EH (cell line): ENCODE measurements around the gene ZBTB7C.

ENCODE experiments used
- DNase-seq: peaks from one replicate; pipeline ENCODE4 v3.0.0-alpha.2; 2015; ENCODE audit warnings: low read depth

ZBTB7C gene

DNA sequence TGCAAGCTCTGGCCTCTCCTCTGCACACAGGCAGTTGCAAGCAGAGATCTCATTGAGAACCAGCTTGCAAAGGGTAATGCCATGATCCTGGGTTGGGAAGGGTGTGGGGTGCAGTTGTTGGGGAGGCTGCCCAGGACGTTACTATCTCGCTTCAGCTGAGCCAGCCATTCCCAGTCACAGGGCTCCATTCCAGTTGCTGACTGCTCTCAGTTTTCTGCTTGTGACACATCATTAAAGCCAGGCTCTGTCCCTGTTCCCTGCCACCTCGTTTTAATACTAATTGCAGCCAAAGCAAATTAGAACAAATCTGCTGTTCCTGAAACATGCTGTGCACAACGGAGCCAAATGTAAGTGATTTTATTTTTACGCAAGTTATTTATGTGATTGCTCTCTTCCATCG is 416.2 kb downstream of the ZBTB7C start:
- DNase-seq = no peak

DNA sequence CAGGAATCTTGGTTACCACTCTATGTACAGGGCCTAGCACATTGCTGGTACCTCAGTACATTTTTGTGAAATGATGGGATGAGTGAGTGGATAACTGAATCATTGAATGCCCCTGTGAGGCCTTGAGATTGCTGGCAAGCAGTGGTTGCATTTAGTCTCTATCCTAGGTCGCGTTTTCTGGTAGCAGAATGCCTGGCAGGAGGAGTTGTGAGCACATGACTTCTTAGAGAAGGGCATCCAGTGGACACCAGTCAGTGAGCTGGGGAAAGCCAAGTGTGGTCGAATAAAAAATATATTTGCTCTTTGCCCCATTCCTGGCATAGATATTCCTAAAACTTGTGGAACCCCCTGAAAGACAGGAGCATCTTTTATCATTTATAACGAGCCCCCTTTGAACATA is 416.9 kb downstream of the ZBTB7C start:
- no peak for DNase-seq

DNA sequence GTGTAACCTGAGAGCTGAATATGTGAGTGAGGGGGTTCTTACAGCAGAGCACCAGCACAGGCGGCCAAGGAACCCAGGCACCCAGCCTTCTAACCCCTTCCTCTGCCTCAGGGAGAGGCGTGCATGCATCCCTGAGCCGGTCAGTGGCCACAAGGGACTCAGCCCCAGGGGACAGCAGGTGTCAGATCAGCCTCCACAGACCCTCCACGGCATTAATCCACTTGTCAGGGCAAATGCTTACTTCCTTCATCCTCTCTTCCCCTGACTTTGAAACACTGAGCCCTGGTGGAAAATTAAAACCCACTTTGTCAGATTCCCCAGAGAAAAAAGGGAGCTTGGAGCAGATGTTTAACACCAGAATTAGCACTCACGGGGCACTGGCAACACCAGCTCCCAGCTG is 418.2 kb downstream of the ZBTB7C start:
- DNase-seq = no peak

DNA sequence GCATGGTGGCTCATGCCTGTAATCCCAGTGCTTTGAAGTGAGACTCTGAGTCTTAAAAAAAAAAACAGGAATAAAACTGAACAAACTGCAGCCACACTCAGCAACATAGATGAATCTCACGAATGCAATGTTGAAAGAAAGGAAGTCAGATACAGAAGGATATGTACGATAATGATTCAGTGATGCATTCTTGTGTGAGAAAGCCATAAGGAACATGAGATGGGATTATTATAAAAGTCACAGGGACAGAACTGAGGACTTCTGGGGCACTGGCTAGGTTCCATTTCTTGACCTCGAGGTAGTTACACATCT is 421.8 kb downstream of the ZBTB7C start:
- peak; percentile 3 for DNase-seq

DNA sequence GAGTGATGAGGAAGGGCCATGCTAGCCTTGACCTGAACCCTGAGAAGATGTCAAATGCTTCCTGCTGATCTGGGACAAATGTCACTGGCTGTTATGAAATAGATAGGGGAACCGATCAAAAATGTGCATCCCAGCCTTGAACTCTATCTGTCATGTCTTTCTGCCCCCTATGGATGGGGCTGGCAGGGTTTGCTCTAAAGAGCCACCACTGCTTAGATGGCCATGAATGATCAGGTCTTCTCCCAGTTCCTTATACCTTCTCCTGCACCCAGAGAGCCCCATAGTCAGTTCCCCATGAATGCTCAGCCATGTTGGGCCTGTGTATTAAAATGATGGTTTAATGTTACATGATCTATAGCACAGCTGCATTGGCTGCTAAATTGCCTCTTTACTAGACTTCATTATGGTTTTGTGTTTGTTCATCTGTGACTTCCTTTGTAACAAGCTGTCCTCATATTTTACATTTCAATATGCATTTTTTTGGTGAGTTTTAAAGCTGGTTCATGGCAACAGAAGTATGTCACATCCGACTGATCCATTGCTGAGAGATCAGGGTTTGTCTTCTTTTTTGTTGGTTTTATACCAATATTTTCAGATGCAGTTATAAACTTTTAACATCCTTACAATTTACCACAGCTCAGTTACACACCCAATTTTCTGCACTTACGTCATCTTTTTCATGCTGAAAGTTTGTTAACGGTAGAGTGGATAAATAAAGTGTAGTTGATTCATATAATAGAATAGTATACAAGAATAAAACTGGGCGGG is 422.4 kb downstream of the ZBTB7C start:
- DNase-seq = no peak

DNA sequence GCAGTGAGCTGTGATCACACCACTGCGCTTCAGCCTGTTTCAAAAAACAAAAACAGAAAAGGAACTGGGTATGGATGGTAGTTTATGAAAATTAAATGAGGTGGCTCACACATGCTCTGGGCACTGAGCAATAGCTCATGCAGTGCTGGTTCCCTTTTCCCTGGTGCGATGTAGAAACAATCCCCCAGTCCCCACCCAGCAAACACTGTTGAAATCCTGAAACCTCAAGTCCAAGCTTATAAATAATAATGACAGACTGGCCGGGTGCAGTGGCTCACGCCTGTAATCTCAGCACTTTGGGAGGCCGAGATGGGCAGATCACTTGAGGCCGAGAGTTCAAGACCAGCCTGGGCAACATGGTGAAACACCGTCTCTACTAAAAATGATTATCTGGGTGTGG is 423.3 kb downstream of the ZBTB7C start:
- no peak for DNase-seq

DNA sequence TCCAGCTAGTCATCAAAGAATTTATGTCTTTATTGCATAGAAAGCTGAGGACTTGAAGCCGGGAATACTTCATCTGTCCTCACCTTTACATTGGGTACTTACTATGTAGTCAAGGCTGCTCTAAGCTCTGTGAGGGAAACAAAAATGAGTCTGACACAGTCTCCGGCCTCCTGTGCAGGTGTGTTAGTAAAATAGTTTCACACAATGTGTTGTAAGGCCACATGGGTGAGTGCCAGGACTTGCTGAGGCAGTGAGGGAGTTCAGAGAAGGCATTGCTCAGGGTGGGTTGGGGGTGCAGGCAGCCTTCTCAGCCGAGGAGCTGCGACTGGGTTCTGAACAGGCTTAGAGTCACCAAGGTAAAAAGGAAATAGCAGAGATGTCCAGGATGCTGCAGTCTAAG is 424.2 kb downstream of the ZBTB7C start:
- DNase-seq = no peak

DNA sequence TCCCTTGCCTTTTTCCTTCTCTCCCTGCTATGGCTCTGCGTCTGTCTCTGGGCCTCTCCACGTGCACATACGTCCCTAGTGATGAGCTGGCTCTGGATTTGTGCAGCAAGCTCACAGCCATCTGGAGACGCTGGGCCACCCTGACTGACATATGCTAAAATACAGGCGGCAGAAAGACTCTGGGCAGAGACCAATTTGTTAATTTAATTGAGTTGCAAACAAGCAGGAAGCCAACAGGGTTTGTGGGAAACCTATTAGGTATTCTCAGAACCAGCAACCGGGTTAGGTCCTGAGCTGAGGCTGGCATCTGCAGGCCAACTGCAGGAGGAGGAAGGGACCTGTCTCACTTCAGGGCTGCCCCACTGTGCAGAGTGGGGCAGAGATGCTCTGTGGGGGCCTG is 425.2 kb downstream of the ZBTB7C start:
- DNase-seq = no peak

DNA sequence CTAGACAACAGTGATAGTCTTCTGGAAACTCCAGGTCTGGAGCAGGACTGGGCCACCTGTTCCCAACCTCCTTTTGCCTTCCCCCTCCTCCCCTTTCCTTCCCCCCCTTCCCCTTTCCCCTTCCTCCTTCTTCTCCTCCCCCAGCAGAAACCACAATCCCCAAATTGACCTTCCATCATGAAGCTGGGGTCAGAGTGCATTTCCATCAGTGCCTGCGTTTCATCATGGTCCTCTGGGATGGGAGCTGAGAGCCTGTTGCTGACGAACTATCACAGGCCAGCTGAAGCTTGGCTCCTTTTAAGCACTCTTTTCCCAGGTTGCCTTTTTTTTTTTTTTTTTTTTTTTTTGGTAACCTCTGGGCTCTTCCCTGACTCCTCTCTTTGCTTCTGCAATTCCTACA is 426.1 kb downstream of the ZBTB7C start:
- DNase-seq = no peak

DNA sequence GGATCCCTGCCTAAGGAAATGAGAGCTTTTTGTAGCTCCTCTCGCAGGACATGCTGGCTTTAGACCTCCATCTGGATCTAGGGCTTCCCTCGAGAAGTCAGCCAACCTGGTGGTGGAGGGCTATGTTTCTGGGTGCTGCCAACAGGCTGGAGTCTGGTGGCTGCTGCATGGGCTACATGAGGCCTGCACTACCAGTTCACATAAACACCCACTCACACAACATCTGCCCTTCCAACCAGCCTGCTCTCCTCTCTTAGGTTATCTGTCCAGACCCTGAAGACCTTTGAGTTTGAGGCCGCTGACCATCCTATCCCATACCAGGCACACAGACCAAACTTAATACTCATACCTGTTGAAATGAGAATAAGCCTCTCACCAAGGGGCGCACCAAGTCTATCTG is 427.4 kb downstream of the ZBTB7C start:
- no peak for DNase-seq

DNA sequence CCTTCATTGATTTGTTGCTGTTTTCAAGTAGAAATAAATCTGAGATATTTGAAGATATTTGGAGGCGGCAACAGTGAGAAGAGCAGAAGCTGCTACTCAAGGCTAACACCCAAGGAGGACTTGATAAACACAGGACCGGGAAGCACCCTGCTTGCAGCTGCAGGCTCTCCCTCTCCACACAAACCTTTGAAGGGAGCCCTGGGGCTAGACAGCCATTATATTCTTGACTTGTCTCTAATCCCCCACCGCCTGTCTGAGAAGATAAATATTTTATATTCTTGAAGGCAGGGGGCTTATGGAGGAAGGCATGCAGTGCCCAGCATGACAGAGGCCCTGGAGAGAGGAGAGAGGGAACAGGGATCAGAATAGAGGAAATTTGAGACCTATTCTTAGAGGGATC is 427.9 kb downstream of the ZBTB7C start:
- no peak for DNase-seq

DNA sequence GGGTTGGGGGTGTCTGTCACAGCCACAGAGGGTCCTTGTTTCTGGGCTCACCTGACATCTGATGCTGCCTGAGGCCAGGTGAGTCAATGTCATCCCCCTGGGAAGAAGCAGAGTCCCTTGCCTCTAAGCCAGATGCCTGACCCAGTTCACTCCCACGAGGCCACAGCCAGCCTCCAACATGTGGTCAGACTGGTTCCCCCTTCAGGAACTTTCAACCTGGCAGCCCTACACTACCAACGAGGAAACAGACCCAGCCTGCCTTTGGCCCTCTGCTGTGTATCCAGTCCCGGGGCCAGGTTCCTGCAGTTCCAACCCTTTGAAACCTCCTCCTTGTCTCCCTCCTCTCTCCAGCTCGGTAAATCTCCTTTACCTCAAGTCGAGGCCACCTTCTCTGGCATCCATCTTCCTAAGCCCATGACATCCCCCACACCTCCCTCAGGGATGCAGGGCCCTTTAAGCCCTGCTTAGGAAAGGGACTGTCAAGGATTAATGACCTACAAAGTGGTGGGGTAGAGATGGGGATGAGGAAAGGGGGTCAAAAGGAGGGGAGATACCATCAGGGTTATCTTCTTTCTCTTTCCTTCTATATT is 429.5 kb downstream of the ZBTB7C start:
- no peak for DNase-seq

DNA sequence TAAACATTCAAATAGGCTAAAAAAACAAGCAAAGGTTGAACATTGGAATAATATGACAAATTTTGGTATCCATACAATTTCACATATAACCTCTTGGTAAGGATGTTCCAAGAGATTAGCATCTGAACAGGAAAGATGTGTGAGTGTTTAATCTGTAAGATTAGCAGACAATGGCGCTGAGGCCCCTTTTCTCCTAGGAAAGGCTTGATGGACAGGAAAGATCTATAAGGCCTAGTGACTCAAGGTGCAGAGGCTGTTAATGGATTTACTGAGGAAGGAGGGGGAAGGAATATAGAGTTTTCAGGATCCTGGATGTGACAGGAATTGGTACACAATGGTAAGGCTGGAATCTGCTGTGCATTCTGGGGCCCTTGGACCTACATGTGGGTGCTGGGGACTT is 430.6 kb downstream of the ZBTB7C start:
- DNase-seq = no peak

DNA sequence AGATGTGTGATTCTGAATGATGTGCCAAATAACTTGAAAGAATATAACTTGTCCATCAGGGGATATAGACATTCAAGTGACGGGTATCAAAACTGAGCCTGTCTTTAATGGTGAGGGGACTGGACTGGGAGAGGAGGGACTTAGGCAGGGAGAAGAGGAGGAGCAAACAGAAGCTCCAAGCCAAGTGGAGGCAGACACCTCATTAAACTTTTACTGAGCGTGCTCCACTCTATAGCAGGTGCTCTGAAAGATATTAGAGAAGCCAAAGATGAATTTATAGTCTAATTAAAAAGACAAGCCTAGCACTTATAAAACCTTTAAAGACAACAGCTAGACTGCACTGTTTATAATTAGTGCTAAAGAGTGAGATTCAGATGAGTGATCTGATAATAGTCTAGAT is 431.0 kb downstream of the ZBTB7C start:
- DNase-seq = no peak
